NCI-H146 treated with DMSO at 0.1 percent for 48 hours (cell line): Measurements from ENCODE around the gene KCNJ12.
"Not testable (repeated sequence)": the region's sequence is repeated elsewhere in the genome, so short reads cannot be mapped to it uniquely, and the experiment has no call there.

ENCODE experiments used
- DNase-seq: peaks from one replicate; lab custom pipeline; 2025; ENCODE audit not compliant: unreplicated experiment; lab: John Stamatoyannopoulos, UW

Gene KCNJ12

GRCh38 chr17:21348926-21349261 lies 27.3 kb upstream of the KCNJ12 start:
- DNase-seq: not testable (repeated sequence)

GRCh38 chr17:21349358-21350050 lies 26.7 kb upstream of the KCNJ12 start:
- not testable (repeated sequence) for DNase-seq

GRCh38 chr17:21350495-21350894 lies 25.7 kb upstream of the KCNJ12 start:
- not testable (repeated sequence) for DNase-seq

- no peak for DNase-seq
Measured at GRCh38 chr17:21351366-21352065, 24.6 kb upstream of the KCNJ12 start.

GRCh38 chr17:21352221-21352980 lies 23.8 kb upstream of the KCNJ12 start:
- DNase-seq: no peak

GRCh38 chr17:21352981-21353265 lies 23.2 kb upstream of the KCNJ12 start:
- DNase-seq: no peak

GRCh38 chr17:21353326-21354010 lies 22.7 kb upstream of the KCNJ12 start:
- DNase-seq: no peak

GRCh38 chr17:21354796-21355385 lies 21.3 kb upstream of the KCNJ12 start:
- DNase-seq: no peak

GRCh38 chr17:21355586-21355985 lies 20.6 kb upstream of the KCNJ12 start:
- no peak for DNase-seq

GRCh38 chr17:21356537-21357127 lies 19.5 kb upstream of the KCNJ12 start:
- DNase-seq: no peak

- no peak for DNase-seq
Measured at GRCh38 chr17:21357281-21357680, 18.9 kb upstream of the KCNJ12 start.

- no peak for DNase-seq
Measured at GRCh38 chr17:21357696-21358656, 18.2 kb upstream of the KCNJ12 start.

- no peak for DNase-seq
Measured at GRCh38 chr17:21358682-21359482, 17.3 kb upstream of the KCNJ12 start.

- DNase-seq: no peak
Measured at GRCh38 chr17:21359483-21359840, 16.7 kb upstream of the KCNJ12 start.

- no peak for DNase-seq
Measured at GRCh38 chr17:21360048-21360447, 16.1 kb upstream of the KCNJ12 start.

- no peak for DNase-seq
Measured at GRCh38 chr17:21361020-21361809, 14.9 kb upstream of the KCNJ12 start.

GRCh38 chr17:21362331-21362931 lies 13.7 kb upstream of the KCNJ12 start:
- no peak for DNase-seq
